GM11168 (cell line): ENCODE data around the gene PPP6C.
"Not testable (repeated sequence)": the region's sequence is repeated elsewhere in the genome, so short reads cannot be mapped to it uniquely, and the experiment has no call there.

Source experiments
- in situ Hi-C: fragments of 300-500 bp; cut with MboI; formaldehyde crosslinking; loops from one replicate; pipeline ENCODE4 v1.12.0; 2022; ENCODE audit warnings: low sequenced_read_pairs; ENCODE audit not compliant: unreplicated experiment

PPP6C gene

DNA sequence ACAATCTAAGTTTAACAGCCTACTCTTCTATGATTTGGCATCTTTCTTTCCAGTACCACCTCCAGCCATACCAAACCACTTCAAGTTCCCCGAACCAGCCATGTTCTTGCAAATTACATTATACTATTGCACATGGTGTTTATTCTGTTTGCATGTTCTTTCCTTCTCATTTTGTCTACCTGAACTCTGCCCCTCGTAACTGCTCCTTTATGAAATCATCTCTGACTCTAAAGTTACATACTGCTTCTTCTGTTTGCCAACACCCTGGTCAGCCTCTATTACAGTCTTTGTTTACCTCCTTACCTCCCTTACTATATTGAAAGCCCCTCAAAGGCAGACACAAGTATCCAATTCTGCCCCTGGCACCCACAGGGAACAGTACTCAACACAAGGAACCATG, 6.0 kb downstream of the PPP6C start:
- in situ Hi-C loops, result no loop called here

DNA sequence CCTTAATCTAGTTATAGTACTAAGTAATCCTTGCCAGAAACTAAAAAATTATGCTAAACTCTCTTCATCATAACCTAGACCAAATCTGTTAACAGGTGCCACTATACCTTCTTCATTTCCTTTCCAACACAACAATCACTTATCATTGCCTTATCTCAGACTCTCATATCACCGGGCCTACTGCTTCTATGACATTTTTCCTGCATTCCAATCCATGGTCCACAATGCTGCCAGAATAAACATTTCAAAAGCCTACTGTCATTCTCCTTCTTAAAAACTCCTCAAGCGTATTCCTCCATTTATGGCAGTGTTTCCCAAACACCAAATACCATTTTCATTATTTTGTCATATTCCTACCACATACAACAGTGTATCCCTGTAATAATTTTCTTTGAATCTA, 6.5 kb downstream of the PPP6C start:
- in situ Hi-C loops, result no loop called here

DNA sequence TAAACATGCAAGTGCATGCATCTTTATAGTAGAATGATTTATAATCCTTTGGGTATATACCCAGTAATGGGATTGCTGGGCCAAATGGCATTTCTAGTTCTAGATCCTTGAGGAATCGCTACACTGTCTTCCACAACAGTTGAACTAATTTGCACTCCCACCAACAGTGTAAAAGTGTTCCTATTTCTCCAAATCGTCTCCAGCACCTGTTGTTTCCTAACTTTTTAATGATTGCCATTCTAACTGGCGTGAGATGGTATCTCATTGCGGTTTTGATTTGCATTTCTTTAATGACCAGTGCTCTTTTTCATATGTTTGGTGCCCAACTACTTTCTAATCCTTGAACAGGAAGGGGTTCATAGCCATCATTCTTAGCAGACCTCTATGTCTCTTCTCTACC, 7.8 kb downstream of the PPP6C start:
- in situ Hi-C loops, result not testable (repeated sequence)

DNA sequence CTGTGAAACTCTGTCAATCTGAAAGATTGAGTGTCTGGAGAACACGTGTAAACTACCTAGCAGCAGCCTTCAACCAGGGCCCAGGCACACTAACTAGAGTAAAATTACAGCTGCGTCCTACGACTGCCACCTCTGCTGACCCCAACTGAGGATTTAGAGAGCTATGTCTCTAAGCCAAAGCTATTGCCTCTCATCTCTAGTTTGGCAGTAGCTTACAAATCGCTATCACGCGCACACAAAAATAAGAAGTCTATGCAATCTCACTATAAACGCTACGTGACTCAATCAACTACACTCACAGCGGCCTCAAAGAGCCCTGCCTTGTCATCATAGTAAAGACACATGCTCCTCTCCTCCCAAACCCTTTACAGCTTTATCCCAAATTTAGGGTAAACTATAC, 8.7 kb downstream of the PPP6C start:
- in situ Hi-C loops, result no loop called here

DNA sequence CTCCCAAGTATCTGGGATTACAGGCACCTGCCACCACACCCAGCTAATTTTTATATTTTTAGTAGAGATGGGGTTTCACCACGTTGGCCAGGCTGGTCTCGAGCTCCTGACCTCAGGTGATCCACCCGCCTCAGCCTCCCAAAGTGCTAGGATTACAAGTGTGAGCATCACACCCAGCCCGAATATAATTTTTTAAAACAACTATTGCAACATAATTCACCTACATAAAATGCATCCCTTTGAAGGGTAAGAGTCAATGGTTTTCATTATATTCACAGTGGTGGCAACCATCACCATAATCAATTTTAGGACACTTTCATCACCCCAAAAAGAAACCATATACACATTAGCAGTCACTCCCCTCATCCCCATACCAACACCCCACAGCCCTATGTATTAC, 9.8 kb downstream of the PPP6C start:
- in situ Hi-C loops, result not testable (repeated sequence)

DNA sequence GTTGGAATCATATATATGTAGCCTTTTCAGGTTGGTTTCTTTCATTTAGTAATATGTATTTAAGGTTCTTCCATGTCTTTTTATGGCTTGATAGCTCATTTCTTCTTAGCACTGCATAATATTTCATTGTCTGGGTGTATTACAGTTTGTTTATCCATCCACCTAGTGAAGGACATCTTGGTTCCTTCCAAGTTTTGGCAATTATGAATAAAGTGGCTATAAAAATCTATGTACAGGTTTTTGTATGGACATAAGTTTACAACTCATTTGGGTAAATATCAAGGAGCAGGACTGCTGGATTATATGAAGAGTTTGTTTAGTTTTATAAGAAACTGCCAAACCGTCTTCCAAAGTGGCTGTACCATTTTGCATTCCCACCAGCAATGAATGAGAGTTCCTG, 11.7 kb downstream of the PPP6C start:
- in situ Hi-C loops, result no loop called here

DNA sequence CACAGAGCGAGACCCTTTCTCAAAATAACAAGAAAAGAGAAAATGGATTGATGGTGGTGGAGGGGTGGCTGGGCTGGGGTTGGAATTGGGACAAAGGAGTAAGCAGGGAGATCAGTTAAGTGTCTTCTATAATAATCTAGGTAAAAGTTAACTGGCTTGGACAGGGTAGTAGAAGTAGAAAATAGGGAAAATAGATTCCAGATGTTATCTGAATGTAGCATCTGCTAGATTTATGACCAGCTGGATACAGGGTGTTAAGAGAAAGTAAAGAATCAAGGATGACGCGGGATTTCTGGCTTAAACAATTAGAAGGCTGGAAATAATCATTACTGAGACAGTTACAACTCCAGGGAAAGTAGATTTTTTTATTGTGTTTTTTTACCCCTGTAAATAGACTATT, 13.0 kb downstream of the PPP6C start:
- in situ Hi-C loops, result no loop called here

DNA sequence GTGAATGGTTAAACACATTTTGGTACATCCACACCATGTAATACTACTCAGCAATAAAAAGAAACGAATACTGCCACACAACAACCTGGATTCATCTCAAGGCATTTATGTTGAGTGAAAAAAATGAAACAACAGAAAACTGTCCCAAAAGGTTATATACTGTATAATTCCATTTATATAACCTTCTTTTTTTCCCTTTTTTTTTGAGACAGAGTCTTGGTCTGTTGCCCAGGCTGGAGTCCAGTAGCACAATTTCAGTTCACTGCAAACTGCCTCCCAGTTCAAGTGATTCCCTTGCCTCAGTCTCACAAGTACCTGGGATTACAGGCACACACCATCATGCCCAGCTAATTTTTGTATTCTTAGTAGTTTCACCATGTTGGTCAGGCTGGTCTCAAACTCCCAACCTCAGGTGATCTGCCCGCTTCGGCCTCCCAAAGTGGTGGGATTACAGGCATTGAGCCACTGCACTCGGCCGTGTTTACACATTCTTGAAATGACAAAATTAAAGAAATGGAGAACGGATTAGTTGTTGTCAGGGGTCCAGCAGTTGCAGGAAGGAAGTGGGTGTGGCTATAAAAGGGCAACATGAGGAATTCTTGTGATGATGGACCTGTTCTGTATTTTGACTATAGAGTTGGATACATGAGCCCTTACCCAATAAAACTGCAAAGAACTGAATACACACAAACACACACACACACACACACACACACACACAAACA, 17.4 kb downstream of the PPP6C start:
- in situ Hi-C loops, result no loop called here

DNA sequence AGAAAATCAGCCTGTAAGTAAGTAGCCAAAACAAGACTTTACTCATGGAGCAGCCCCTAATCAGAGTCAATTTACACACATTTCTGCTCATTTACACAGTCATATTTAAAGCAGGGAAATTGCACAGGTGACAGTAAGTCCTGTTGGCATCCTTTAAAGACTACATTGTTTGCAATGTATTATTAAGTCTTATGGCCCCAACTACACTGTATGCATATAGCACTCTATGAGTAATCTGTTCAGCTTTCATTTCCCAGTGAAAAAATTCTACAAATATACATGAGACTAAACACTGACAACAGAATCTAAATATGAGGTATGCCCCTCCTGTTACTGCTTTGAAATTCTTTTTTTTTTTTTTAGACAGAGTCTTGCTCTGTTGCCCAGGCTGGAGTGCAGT, 19.7 kb downstream of the PPP6C start:
- in situ Hi-C loops, result no loop called here

DNA sequence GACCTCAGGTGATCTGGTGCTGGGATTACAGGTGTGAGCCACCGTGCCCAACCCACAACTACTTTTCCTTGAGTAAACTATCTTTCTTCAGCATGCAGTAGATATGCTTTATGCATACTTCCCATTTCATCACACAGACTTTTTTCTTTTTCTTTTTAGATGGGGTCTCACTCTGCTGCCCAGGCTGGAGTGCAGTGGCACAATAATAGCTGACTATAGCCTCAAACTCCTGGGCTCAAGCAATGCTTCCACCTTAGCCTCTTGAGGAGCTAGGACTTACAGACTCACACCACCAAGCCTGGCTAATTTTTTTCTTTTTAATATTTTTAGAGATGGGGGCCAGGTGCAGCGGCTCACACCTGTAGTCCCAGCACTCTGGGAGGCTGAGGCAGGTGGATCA, 22.8 kb downstream of the PPP6C start:
- in situ Hi-C loops, result no loop called here

DNA sequence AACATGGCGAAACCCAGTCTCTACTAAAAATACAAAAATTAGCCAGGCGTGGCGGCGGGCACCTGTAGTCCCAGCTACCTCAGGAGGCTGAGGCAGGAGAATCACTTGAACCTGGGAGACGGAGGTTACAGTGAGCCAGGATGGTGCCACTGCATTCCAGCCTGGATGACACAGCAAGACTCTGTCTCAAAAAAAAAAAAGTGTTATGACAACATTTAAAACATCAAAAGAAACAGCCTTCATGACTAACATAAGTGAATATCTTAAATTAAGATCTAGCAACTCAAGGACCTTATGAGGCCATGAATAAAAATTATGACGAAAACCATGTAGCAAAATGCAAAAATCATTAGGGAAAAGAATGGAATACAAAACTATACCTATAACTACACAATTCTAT, 26.7 kb downstream of the PPP6C start:
- in situ Hi-C loops, result not testable (repeated sequence)

DNA sequence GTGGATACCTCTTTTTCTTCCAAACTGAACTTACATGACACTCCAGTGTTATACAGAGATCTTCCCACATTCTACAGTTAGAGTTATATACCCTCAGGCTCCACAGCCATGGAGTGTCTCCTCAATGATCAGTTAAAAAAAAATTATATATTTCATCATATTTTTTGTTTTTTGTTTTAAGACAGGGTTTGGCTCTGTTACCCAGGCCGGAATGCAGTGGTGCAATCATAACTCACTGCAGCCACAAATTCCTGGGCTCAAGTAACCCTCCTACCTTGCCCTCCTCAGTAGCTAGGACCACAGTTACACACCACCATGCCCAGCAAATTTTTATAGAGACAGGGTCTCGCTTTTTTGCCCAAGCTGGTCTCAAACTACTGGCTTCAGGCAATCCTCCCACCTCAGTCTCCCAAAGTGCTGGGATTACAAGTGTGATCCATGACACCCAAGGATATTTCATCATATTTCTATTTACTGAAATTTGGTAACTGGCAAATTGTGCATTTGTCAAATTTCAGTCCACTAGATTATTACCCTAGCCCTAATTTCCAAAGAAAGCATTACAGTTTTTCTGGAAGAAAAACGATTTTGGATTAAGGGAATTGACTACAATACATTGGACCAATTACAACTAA, 28.2 kb downstream of the PPP6C start:
- in situ Hi-C loops, result no loop called here

DNA sequence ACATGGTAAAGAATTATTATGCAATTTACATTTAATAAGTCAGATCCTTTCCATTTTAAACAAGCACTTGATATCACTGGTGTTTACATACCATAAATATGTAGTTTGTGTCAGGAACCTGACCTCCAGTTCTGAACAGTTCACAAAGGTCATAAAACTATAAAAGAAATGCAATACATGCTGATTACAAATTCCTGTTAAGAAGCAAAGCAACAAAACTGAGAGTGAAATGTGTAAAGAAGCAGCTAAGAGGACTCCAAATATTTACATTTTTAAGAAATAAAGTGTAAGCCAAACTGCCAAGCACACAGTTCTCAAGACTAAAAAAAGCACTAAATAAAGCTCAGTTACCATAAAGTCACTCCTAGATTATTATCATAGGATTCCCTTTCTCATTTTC, 28.9 kb downstream of the PPP6C start:
- in situ Hi-C loops, result no loop called here

DNA sequence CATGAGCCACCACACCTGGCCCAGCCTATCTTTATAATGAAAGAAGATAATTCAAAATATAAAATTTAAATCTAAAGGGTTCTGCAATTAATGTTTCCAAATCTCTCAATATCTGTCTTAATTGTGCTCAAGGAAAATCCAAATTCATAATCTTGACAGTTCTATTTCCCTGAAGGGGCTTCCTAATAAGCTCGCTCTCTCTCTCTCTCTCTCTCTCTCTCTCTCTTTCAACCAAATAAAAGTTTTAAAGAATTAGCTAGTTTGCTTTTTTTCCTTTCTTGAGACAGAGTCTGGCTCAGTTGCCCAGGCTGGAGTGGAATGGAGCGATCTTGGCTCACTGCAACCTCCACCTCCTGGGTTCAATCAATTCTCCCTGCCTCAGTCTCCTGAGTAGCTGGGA, 33.1 kb downstream of the PPP6C start:
- in situ Hi-C loops, result no loop called here

DNA sequence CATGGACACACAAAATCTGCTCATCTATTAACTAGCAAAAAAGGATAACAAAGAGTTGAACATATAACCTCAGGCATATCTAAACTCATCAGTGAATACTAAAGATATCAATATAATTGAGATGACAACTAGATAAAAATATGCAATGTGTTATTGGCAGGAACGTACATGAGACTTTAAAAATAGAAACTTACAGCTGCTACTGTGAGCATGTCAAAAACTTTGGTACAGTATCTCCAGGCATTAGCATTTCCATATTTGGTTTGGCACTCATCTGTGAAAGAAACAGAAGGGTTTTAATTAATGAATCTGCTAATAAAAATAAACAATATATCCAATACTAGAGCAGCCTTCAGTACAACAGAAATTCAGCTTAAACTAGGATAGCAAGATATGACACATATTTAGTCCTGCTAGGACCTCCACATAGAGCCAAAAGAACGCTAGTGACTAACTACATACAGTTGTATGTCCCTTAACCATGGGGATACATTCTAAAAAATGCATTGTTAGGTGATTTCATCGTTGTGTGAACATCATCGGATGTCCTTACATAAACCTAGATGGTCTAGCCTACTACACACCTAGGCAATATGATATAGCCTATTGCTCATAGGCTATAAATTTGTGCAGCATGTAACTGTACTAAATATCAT, 35.8 kb downstream of the PPP6C start:
- in situ Hi-C loops, result no loop called here

DNA sequence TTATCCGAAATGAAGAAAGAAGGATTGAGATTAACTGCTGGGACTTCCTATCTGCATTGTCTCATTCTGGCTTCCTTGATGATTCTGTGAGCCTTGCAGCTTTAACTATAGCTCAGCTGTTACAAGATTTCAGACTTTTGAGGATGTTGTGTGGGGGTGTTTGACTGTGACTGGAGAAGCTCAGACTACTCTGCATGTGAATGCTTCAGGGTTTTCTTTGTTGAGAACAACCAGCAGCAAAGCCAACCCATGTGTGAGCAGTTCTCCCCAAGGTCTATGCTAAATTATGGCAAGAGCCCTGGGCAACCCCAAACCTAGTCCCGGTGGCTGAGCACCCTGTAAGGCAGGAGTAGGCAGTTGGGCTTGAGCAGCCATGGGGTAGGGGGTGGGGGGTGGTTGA, 37.9 kb downstream of the PPP6C start:
- in situ Hi-C loops, result no loop called here

DNA sequence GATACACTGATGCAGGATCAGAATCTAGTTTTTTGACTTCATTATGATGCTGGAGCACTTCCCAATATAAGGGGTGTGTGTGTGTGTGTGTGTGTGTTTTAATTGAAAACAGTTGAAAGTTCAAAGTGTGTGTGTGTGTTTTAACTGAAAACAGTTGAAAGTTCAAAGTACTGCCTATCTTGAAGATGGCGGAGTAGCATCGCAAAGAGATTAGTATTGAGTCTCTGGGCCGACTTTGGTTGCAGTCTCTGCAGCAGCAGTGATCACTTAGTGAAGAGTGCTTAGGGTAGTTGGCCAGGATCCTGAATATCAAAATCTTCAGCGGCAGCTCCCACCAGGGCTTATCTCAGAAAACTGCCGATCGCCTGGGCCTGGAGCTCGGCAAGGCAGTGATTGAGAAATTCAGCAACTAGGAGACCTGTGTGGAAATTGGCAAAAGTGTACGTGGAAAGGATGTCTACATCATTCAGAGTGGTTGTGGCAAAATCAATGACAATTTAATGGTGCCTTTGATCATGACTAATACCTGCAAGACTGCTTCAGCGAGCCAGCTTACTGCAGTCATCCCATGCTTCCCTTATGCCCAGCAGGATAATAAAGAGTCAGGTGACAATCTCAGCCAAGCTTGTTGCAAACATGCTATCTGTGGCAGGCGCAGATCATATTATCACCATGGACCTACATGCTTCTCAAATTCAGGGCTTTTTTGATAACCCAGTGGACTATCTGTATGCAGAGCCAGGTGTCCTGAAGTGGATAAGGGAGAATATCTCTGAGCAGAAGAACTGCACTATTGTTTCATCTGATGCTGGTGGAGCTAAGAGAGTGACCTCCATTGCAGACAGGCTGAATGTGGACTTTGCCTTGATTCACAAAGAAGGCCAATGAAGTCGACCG, 39.0 kb downstream of the PPP6C start:
- in situ Hi-C loops, result no loop called here

DNA sequence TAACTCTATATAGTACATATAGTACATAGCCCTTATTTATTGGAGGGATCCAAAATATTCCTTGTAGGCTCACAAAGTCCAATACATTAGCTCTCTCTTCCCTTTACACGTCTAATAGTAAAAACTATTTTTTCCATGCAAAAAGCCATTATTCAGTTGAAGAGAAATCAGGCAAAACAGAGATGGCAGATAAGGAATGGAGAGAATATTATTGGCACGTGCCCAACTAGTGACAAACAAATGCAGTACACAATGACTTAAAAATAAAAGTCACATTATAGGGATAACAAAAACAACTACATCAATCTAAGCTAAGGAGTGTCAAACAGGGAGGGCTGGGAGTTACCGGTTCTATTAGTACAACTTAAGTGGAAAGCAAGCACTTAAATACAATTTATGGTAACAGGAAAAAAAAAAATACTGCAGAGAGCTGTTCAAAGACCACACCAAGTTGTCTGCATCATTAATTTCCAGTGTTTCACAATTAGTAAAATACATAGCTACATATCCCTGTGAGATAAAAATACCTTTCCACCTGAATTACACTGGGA, 42.1 kb downstream of the PPP6C start:
- in situ Hi-C loops, result loop anchor here (10.0 kb wide), 1 partner anchor 233 kb away; no protein-coding TSS in a partner anchor

DNA sequence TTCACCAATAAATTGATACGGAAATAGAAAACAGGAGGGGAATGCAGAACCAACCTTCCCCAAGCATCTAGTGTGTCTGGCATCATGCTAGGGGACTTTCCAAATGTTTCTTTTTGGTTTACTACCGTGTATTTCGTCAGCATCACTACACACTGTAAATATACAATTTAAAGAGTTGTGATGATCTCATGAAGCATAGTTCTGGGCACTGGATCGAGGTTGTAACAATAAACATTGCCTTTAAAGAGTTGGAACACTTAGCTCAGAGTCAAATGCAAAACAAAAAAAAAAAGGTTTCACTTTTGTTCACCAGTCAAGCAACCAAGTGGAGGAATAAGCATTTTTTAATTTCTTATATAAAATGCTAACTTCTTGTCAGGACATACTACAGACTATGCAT, 43.4 kb downstream of the PPP6C start:
- in situ Hi-C loops, result loop anchor here (10.0 kb wide), 1 partner anchor 231 kb away; no protein-coding TSS in a partner anchor

DNA sequence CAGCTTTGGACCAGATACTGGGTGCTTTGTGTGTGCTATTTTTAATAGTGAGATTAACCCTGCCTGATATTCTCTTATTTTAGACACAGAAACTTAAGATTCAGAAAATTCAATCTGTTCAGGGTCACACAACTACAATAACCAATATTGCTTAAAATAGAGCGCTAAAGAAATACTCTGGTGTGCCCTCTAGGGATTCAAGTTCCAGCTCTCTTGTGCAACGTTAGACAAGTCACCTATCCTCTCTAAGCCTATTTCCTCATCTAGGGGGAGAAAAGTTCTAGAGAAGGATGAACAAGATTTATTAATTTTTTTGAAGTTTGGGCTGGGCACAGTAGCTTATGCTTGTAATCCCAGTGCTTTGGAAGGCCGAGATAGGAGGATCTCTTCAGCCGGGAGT, 44.2 kb downstream of the PPP6C start:
- in situ Hi-C loops, result loop anchor here (10.0 kb wide), 1 partner anchor 231 kb away; no protein-coding TSS in a partner anchor
